GM18519 (cell line): Measurements from ENCODE around the gene SPARCL1.
A peak's percentile ranks its signal among the peaks of the same experiment; 100 is the strongest.

Source experiments
- ATAC-seq: cut with Tn5 transposase; IDR thresholded peaks from one replicate; pipeline ENCODE4 v1.9.1; 2021; ENCODE audit warnings: mild to moderate bottlenecking, moderate library complexity; ENCODE audit not compliant: unreplicated experiment, low FRiP score

SPARCL1 gene

DNA sequence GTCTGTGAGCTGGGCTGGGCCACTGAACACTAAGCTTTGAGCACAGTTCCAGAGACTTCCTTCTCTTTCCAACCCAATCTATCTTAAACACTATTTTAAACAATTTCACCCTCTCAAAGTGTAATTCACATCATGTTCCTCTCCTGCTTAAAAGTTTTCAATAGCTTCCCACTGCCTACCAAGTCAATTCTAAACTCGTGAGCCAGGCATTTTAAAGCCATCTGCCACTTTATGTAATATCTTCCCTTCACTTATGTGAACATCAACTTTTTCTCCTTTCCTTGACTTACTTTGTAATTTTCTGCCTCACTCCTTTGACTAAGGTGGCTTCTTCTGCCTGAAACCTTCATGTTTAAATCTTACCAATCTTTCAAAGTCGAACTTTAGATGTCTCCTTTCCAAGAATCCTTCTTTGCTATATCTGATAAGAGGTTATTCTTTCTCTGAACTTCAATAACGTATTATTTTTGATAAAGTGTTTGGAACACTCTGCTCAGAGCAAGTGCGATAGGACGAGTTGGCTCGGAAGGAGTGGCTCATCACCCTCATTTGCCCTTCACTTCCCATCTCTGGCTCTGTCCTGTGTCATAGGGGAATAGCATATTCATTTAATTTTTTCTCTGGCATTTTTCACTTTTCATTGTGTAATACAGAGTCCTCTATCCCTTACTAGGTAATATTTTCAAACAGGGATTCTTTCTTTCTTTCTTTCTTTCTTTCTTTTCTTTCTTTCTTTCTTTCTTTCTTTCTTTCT lies 13.0 kb upstream of the SPARCL1 start:
- ATAC-seq = no peak

DNA sequence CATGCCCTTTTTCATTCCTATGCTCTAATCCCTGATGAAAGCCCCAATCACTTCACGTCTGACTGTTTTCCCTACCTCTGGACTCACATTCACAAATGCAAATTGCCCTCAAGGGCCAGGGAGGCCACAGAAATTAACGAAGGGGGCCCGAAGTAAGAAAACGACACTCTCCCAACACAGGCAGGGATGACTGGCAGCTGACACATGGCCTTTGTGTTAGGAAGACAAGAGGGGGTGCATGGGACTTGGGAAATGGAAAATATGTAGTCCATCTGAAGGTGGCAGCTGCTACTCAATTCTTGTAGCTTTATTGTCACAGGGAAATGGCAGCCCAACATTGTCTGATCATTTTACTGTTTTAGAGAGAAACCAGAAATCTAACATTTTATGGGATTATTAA lies 12.3 kb upstream of the SPARCL1 start:
- ATAC-seq = no peak

- no peak for ATAC-seq
Measured at GRCh38 chr4:87540146-87541058, 11.2 kb upstream of the SPARCL1 start.

DNA sequence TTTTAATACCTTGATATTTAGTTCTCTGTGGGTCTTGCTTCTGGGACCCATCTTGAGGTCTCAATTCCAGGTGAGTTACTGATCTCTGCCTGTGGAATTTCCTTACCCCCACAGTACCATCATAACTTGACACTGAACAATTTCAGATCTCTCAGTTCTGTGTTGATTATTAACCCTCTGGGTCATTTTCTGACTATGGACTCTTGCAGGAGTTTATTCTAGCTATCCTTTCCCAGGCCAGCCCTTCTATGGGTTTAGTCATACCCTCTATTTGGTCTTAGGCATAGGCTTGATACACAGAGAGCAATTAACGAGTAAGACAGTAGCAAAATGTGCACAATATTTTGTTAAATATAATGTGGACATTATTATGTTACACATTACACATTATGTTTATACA lies 3.7 kb upstream of the SPARCL1 start:
- no peak for ATAC-seq

- no peak for ATAC-seq
Measured at GRCh38 chr4:87532109-87532508, 2.9 kb upstream of the SPARCL1 start.

DNA sequence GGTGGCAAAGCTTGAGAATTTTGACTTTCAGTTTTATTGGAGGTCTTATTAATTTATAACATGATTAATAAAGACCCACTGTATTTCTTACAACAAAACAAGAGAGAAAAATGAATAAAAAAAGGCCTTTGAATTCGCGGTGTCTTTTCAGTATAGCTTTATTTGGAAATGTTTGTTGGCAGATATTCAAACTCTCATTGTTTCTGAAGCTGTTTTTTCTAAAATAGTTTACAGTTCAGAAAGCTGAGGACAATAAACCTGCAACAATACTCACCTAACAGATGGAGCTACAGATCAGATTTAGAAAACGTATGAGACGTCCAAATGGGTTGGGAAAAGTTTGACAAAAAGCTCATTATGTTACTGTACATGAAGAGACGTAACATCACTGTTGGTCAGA lies 2.4 kb upstream of the SPARCL1 start:
- ATAC-seq = no peak

DNA sequence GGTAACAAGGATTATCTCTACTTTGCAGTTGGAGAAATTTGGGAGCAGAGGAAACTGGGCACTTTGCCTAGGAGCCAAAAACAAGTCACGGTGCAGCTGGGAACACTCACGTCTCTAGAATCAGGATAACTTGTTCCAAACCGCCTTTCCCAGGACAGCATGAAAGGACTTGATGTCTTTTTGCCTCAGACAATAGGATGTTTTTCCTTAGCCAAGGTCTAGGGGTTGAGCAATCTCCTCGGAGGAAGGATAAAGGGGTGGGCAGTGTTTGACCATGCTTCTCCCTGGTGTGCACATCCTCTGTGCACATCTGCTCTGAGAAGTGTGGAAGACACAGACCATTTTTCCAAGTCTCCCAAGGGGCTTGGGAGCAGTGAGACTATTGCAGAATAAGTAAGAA lies 1.7 kb upstream of the SPARCL1 start:
- no peak for ATAC-seq

GRCh38 chr4:87530229-87530628 lies 1.1 kb upstream of the SPARCL1 start:
- no peak for ATAC-seq

DNA sequence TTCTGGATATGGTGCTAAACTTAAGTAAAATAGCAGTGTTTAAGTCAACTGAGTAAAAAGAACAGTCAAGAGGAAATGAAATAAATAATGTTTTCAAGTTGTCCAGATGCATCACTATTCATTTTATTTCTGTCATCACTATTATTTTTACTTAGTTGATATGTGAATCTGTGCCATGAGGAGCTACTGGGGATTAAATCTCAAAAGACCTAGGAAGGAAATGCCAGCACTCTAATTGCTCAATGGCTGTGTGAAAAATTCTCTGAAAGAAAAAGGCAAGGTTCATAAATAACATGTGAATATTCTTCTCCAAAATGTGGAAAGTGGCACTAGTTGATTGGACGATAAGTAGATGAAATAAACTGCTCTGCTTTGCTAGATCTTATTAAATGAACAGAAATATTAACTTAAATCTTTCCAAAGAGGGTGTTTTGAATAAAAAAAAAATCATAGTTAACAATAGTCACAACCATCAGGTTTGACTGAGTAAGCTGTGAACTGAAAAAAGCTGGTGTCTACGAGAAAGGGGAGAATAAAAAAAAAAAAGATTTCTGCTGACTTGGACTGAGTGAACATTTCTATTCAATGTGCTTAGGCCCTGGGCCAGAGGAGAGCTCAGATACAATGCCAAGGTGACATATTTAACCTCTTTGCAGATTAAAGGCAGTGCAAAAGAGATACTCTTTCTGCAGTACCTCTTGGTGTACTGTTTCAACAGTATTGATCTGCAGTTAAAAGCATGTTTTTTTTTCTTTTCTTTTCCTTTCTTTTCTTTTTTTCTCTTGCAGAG lies 1.6 kb downstream of the SPARCL1 start:
- no peak for ATAC-seq

GRCh38 chr4:87525636-87526295 lies 3.4 kb downstream of the SPARCL1 start:
- ATAC-seq = no peak

DNA sequence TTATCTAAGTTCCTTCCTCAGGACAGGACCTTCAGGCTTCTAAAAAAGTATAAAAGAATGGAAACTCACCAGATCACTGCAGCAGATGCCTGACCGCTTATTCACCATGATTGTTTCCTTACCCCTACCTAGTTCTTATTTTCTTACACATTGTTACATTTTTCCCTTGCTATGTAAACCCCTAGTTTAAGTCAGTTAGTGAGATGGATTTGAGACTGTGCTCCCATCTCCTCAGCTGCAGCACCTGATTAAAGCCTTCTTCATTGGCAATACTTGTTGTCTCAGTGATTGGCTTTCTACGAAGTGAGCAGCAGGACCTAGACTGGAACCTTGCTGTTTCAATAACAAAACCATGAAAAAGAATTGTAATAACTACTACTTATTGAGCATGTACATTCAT lies 4.7 kb downstream of the SPARCL1 start:
- no peak for ATAC-seq

GRCh38 chr4:87523307-87523706 lies 5.9 kb downstream of the SPARCL1 start:
- ATAC-seq = no peak

DNA sequence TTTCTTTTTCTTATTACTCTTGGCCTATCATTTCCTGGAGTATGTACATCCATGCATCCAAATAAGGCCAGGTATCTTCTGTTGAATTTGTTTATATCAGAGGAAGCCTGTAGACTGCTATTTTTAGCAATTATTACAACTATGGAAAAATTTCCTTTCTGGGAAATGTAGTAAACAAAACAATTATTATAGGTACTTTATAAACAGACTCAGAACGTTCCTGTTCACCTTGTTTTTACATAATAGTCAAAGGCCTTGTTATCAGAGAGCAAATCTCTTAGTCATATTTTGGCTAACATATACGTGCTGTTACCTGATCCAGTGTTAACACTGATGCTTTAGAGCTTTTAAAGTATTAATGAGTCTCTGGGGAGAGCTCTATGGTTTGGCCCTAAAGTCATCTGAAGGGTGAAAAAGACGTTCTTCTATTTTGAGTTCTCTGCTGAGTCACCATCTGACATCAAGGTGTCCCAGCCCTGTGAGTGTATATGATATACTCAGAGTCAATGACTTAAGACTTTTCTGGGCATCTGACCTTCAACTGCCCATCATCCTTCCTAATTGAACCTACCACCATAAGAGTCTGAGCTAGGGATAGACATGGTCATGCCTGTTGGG lies 7.3 kb downstream of the SPARCL1 start:
- peak; percentile 87 for ATAC-seq

DNA sequence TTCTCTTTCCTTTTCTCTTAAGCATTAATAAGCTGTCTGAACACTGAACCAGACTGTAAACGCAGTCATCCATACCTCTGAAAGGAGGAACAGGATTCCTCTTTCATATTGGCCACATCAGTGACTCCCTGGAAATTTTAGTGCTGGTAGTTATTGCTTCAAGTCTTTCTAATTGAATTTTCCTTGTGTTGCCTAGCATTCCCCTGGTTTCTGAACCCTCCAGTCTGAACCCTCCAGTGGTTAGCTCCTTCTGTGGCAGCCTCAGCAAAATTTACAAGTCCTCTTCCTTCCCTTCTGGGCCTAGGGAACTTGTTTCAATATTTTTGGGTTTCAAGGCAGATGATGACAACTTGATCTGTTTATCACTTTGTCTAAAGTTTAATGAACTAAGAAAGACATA lies 7.9 kb downstream of the SPARCL1 start:
- no peak for ATAC-seq

DNA sequence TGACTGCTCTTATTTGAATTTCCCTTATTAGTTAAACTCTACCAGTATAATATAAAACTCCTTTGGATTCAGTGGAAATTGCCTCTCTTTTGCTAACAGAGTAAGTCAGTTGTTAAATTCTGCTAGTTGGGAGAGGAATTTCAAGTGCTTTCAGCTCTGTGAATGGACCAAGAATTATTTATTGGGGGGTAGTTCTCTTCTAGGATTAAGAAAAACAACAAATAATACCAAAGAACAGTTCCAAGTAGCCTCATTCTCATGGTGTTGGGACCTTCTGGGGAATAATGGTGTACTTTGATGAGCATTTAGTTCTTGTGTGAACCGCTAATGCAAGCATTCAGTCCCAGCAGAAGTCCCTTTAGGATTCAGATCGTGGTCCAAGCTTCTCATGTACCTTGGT lies 11.6 kb downstream of the SPARCL1 start:
- ATAC-seq = no peak

DNA sequence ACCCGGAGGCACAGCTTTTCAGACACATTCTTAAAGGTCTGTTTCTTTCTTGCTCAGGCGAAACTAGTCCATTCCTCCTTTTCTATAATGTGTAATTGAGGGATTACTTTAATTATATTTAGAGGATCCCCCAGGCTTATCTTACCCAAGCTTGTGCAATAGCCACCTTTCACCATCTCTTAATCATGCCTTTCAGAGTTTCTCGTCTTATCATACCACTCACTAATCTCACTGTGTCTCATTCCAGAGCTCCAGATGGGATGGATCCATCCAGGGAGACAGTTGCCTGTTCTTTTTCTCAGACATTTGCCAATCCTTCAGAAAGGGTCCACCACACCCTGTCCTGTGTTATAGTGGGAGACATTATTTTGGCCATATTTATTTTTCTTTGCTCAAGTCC lies 12.5 kb downstream of the SPARCL1 start:
- ATAC-seq = no peak

GRCh38 chr4:87512400-87512799 lies 16.8 kb downstream of the SPARCL1 start:
- no peak for ATAC-seq

GRCh38 chr4:87511500-87511899 lies 17.7 kb downstream of the SPARCL1 start:
- no peak for ATAC-seq

DNA sequence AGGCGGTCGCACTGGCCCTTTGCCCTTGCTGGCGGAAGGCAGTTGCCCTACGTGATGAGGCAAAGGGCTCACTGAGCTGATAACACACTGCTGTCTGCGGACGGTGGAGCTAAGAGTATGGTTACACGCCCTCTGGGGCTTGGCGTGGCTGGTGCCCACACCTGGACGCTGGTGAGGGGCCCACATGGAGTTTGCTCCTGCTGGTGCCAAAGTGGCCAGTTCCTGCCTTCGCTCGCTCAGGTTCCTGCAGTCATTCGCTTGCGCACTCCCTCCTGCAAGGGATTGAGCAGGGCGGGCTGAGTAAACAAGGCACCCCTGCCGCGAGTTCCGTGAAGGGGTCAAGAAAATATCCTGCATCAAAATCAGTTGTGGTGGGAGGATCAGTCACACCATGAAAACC lies 18.4 kb downstream of the SPARCL1 start:
- ATAC-seq = no peak
